HUES48 (cell line): Measurements from ENCODE around the gene DKK1.
"Not testable (repeated sequence)": the region's sequence is repeated elsewhere in the genome, so short reads cannot be mapped to it uniquely, and the experiment has no call there.

Source experiments
- H3K27ac ChIP-seq: one replicate; pipeline ENCODE4 v1.7.0; 2013; ENCODE audit warnings: low read depth, low read length, inconsistent platforms
- H3K27me3 ChIP-seq: 2 replicates; pipeline ENCODE4 v1.6.1; 2013; ENCODE audit warnings: mild to moderate bottlenecking, low read length; ENCODE audit not compliant: control insufficient read depth, insufficient read depth
- H3K36me3 ChIP-seq: 2 replicates; pipeline ENCODE4 v1.6.1; 2013; ENCODE audit warnings: low read length; ENCODE audit not compliant: control insufficient read depth, insufficient read depth
- H3K4me1 ChIP-seq: 2 replicates; pipeline ENCODE4 v1.6.1; 2013; ENCODE audit warnings: mild to moderate bottlenecking, low read length; ENCODE audit not compliant: control insufficient read depth, insufficient read depth
- H3K4me3 ChIP-seq: 2 replicates; pipeline ENCODE4 v1.5.1; 2013; ENCODE audit warnings: mild to moderate bottlenecking, low read depth, low read length
- H3K9ac ChIP-seq: 2 replicates; pipeline ENCODE4 v1.6.1; 2013; ENCODE audit warnings: mild to moderate bottlenecking, low read depth, low read length, moderate library complexity
- H3K9me3 ChIP-seq: 2 replicates; pipeline ENCODE4 v1.6.1; 2013; ENCODE audit warnings: low read length; ENCODE audit not compliant: control insufficient read depth, insufficient read depth

DKK1 gene

DNA sequence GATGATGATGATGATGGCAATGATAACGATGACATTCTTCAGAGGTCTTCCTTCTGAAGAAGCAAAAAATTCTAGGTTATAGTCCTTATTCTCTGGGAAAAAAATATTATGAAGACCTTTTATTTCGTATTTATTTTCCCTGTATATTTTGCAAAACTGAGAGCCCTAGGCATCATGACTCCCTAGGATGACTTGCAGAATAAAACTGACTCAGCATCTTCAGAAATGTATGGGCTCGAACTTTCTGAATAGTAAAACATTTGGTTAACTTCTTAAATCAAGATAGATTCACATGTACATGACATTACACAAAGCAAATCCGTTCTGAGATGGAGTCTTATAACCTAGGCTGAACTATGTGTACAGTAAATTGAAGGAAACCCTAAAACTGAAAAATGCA lies 29.4 kb downstream of the DKK1 start:
- no peak overlapping the region for H3K27ac ChIP-seq

DNA sequence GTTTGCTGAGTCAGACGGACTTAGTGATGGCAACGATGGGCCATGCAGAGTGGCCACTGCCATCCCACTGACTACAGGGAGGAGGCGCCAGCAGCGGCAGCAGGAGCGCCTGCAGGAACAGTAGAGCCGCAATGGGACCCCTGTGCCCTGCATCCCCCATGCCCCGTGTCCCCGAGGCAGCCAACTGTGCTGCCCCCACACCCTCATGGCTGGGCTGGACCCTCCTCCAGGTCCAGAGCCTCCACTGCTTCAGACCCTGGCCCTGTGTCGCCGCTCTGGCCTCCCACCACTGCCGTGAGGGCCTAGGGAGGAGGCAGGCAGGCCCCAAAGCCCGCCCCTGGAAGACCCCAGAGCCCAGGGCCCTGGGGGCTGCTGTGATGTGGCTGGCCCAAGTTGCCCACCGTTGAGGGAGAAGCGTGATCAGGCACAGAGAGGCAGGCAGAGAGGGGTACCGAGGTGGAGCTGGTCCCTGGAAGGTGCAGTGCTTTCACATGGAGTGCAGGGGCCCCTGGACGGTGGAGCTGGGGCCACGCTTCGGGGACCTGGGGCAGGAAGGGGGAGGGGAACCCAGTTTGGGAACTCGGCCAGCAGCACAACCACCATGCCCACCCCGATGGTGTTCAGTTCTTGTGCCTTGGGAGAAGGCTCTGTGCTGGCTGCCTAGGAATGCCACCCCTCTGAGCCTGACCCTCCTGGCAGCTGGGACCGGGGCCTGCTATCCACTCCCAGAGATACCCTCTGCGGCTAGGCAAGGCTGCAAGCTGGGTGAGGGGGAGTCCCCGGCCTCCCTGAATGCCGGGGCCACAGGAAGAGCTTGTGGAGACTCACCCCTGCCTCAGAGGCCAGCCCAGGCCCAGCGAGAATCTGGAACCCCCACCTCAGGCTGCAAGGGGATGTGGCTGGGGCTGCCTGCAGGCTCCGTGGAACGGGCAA lies 32.6 kb downstream of the DKK1 start:
- no peak overlapping the region for H3K9ac ChIP-seq

More for the DNA sequence above, 29.4 kb downstream of the DKK1 start:
- Histone ChIP-seq H3K9ac (no peak overlapping the region), H3K4me1 (no peaks in the 10 kb centered on the region), H3K36me3 (no peaks in the 10 kb centered on the region), H3K4me3 (no peak overlapping the region), H3K9me3 (no peaks in the 10 kb centered on the region), H3K27me3 (no peaks in the 10 kb centered on the region)

DNA sequence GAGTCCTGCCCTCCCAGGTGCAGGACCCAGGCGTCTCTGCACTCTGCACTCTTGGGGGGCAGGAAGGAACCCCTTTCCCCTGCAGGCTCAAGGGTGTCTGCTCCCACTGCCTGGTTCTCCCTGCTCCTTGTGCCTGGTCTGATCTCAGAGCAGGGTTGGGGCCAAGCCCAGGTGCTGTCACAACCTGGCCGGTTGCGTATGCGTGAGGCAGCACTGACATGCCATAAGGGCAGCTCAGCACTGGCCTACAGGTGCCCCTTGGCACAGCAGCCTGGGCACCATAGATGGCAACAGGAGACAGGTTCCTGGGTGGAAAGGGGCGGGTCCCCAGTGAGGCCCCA lies 33.2 kb downstream of the DKK1 start:
- no peaks in the 10 kb centered on the region for H3K36me3 ChIP-seq
- no peak overlapping the region for H3K4me3 ChIP-seq
- H3K9ac ChIP-seq: no peak overlapping the region
- no peak overlapping the region for H3K27ac ChIP-seq
- no peaks in the 10 kb centered on the region for H3K4me1 ChIP-seq
- no peaks in the 10 kb centered on the region for H3K9me3 ChIP-seq
- H3K27me3 ChIP-seq: no peaks in the 10 kb centered on the region

More for the DNA sequence above, 32.6 kb downstream of the DKK1 start:
- H3K9me3 ChIP-seq: no peaks in the 10 kb centered on the region
- no peak overlapping the region for H3K27ac ChIP-seq
- no peaks in the 10 kb centered on the region for H3K27me3 ChIP-seq
- no peak overlapping the region for H3K4me3 ChIP-seq
- H3K36me3 ChIP-seq: no peaks in the 10 kb centered on the region
- H3K4me1 ChIP-seq: no peaks in the 10 kb centered on the region

DNA sequence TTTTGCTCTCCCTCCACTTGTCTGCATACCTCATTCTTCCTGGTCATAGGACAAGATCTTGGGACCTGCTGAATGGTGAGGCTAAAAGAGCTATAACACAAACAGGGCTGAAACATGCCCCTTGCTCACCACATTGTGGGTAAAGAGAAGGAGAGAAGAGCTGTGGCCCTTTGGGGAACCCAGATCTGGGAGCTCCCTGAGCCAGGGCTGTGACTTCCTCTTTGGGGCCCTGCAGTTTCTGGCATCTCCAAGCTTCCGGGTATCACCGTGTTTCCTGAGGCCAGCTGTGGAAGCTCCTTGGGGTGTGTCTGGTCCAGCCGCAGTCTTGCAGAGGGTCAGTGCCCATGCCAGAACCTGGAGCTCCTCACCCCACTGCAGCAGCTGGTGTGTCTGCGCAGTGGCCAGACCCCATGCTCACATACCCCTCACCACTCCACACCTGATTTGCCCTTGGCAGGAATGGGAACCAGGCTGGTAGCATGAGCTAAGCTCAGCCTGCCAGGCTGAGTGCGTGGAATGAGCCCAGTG lies 34.0 kb downstream of the DKK1 start:
- Histone ChIP-seq H3K27me3 (no peaks in the 10 kb centered on the region), H3K4me3 (no peak overlapping the region), H3K36me3 (no peaks in the 10 kb centered on the region), H3K9me3 (no peaks in the 10 kb centered on the region), H3K4me1 (no peaks in the 10 kb centered on the region), H3K9ac (no peak overlapping the region), H3K27ac (no peak overlapping the region)

DNA sequence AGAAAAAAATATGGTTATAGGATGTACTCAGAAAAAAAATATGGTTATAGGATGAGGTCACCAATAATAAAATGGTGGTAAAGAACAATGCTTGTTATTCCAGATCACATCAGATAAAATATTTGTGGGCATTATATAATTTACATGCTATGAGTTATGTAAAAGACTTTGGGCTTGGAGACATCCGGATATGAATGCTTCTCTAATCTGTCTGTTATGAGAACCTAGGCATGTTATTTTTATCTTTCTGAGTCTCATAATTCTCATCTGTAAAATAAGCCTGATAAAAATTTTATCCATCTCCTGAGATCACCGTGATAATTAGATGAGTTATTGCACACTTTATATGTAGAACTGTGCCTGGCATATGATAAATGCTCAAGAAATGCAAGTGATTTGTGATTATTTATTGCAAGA lies 37.8 kb downstream of the DKK1 start:
- Histone ChIP-seq H3K4me1 (no peaks in the 10 kb centered on the region), H3K36me3 (no peaks in the 10 kb centered on the region), H3K4me3 (no peak overlapping the region), H3K27ac (no peak overlapping the region), H3K9ac (no peak overlapping the region), H3K9me3 (no peaks in the 10 kb centered on the region), H3K27me3 (no peaks in the 10 kb centered on the region)

DNA sequence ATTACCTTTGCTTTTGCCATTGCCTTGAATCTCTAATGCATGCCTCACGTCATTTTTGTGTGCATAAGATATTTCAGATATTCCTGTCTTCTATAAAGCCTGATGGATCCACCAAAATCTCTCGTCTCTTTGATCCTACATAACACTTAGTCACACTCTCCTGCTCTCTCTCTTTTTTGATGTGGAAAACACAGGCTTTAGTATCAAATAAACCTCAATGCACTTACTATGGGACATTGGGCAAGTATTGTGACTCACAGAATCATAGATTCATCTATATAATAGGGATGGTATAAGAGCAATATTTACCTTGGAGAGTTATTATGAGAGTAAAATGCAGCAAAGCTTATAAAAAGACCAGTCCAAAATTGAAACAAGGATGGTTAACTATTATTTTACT lies 39.1 kb downstream of the DKK1 start:
- Histone ChIP-seq H3K4me3 (no peak overlapping the region), H3K36me3 (no peaks in the 10 kb centered on the region), H3K4me1 (0 out of 2 replicates have a peak, but pooled peaks cover 3% of the 10 kb centered on the region), H3K9me3 (no peaks in the 10 kb centered on the region), H3K9ac (no peak overlapping the region), H3K27ac (no peak overlapping the region), H3K27me3 (no peaks in the 10 kb centered on the region)

DNA sequence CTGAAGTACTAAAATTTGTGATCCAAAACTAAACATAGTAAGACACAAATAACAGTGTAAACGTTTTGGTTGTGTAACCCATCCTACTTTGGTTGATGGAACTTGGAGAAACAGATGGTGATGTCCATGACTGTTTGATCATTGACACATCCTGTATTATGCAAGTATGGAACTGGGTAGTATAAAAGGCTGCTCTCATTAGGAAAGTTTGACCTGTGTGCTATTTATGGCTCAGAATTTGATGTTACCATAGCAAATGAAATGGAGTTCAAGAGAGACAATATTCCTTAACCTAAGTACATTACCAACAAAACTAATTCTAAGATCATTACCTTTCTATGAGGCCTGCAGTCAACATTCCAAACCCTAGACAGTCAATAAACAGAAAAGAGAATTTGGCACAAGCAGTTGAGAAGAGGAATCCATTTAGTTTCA lies 39.9 kb downstream of the DKK1 start:
- no peak overlapping the region for H3K27ac ChIP-seq
- no peaks in the 10 kb centered on the region for H3K36me3 ChIP-seq
- H3K9me3 ChIP-seq: no peaks in the 10 kb centered on the region
- H3K4me1 ChIP-seq: 0 out of 2 replicates have a peak, but pooled peaks cover 3% of the 10 kb centered on the region
- H3K4me3 ChIP-seq: no peak overlapping the region
- H3K27me3 ChIP-seq: no peaks in the 10 kb centered on the region
- H3K9ac ChIP-seq: no peak overlapping the region

GRCh38 chr10:52357971-52358370 lies 43.9 kb downstream of the DKK1 start:
- no peaks in the 10 kb centered on the region for H3K27me3 ChIP-seq
- H3K4me1 ChIP-seq: 0 out of 2 replicates have a peak, but pooled peaks cover 3% of the 10 kb centered on the region
- no peak overlapping the region for H3K9ac ChIP-seq
- H3K9me3 ChIP-seq: no peaks in the 10 kb centered on the region
- no peaks in the 10 kb centered on the region for H3K36me3 ChIP-seq
- H3K27ac ChIP-seq: no peak overlapping the region
- no peak overlapping the region for H3K4me3 ChIP-seq

DNA sequence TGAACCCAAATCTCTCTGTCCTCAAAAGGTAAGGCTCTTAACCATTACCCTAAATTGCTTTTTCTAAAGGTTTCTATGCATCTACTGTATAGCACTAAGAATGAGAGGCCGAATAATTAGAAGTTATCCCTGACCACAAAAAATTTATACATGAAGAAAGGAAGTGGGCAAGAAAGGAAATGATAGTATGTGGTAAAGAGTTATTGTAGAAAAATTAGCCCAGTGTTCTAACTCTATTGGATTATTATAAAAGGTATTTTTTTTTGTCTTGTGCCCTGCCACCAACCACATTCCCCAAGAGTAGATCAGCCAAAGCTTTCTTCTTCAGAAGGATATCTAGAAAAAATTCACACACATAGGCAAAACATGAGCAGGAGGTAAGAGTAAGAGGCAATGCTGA lies 45.4 kb downstream of the DKK1 start:
- Histone ChIP-seq H3K27ac (no peak overlapping the region), H3K9me3 (no peaks in the 10 kb centered on the region), H3K4me1 (0 out of 2 replicates have a peak, but pooled peaks cover 3% of the 10 kb centered on the region), H3K4me3 (no peak overlapping the region), H3K9ac (no peak overlapping the region), H3K36me3 (no peaks in the 10 kb centered on the region), H3K27me3 (no peaks in the 10 kb centered on the region)

DNA sequence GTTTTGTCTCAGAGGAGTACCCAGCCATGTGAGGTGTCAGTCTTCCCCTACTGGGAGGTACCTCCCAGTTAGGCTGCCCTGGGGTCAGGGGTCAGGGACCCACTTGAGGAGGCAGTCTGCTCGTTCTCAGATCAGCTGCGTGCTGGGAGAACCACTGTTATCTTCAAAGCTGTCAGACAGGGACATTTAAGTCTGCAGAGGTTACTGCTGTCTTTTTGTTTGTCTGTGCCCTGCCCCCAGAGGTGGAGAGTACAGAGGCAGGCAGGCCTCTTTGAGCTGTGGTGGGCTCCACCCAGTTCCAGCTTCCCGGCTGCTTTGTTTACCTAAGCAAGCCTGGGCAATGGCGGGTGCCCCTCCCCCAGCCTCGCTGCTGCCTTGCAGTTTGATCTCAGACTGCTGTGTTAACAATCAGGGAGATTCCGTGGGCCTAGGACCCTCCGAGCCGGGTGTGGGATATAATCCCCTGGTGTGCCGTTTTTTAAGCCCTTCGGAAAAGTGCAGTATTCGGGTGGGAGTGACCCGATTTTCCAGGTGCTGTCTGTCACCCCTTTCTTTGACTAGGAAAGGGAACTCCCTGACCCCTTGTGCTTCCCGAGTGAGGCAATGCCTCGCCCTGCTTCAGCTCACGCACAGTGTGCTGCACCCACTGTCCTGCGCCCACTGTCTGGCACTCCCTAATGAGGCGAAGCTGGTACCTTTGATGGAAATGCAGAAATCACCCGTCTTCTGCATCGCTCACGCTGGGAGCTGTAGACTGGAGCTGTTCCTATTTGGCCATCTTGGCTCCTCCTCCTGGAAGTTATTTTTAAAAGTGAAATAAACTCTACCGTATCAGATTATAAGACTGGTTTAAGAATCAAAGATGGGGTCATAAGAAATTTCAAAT lies 51.7 kb downstream of the DKK1 start:
- not testable (repeated sequence) for H3K4me3 ChIP-seq, H3K27ac ChIP-seq, H3K4me1 ChIP-seq, H3K36me3 ChIP-seq, H3K27me3 ChIP-seq, H3K9ac ChIP-seq, H3K9me3 ChIP-seq
